Esophagus squamous epithelium (tissue), 5 donors: ENCODE results near the gene SPEF2. TPM values are rescaled to one million over a fixed set of nuclear protein-coding genes. Genes with fewer than 3 reads are reported as not detected.

Experiments
- DNase-seq: peaks from one replicate; lab custom pipeline; 2025; lab: John Stamatoyannopoulos, UW
- H3K27ac ChIP-seq, 4 donors: fragments of 200-600 bp; sonication (generic); one replicate each; pipeline ENCODE4 v1.5.1; 2016 to 2019; ENCODE audit warnings: mild to moderate bottlenecking in 1 of 4
- H3K27me3 ChIP-seq, 4 donors: fragments of 200-600 bp; sonication (generic); 1 replicate in 3 of 4; 2 replicates in 1 of 4; pipeline versions ENCODE4 v1.5.1 to v1.6.0; 2017 to 2021; ENCODE audit warnings: antibody characterized with exemption in 1 of 4
- H3K36me3 ChIP-seq, 3 donors: fragments of 200-600 bp; sonication (generic); one replicate each; pipeline ENCODE4 v1.5.1; 2016 to 2019
- H3K4me1 ChIP-seq, 3 donors: fragments of 200-600 bp; sonication (generic); one replicate each; pipeline ENCODE4 v1.5.1; 2017 to 2019
- H3K4me3 ChIP-seq, 4 donors: fragments of 200-600 bp; sonication (generic); 1 replicate in 3 of 4; 2 replicates in 1 of 4; pipeline ENCODE4 v1.5.1; 2016 to 2019; ENCODE audit warnings: mild to moderate bottlenecking in 2 of 4, moderate library complexity in 1 of 4
- H3K9me3 ChIP-seq, 3 donors: fragments of 200-600 bp; sonication (generic); one replicate each; pipeline ENCODE4 v1.5.1; 2016 to 2019
- CTCF ChIP-seq, 6 experiments: fragments of 450-650 bp in 4 of 6; fragments of 200-600 bp in 2 of 6; sonication (generic) in 2 of 6; IDR thresholded peaks; one replicate each; pipeline ENCODE4 v1.5.1; 2016 to 2019; ENCODE audit warnings: antibody characterized with exemption in 6 of 6, mild to moderate bottlenecking in 4 of 6, moderate library complexity in 4 of 6
- POLR2A ChIP-seq, 4 donors: fragments of 450-650 bp; IDR thresholded peaks; one replicate each; pipeline ENCODE4 v1.6.1; 2017; ENCODE audit warnings: antibody characterized with exemption in 4 of 4, mild to moderate bottlenecking in 4 of 4, moderate library complexity in 3 of 4
- WGBS, 2 donors: methylation state at CpG; one replicate each; pipeline ENCODE4 v1.1.5; 2018; 5-methylcytosine and 5-hydroxymethylcytosine counted together
- intact Hi-C: fragments of 100-400 bp; cut with DNase I; formaldehyde crosslinking; loops from one replicate; pipeline ENCODE4 v1.15.0; 2022
- total RNA-seq, 4 donors: library from RNA; depleted of rRNA; stranded (reverse); fragments of >200 nt; gene quantifications; one replicate each; pipeline ENCODE4 v1.1.0, GENCODE V29; 2016
- donor health status: DM: yes; HTN: yes; CAD: no.

SPEF2 gene
- total RNA-seq, 4 donors from 2014 or later = 1.2 to 6.1 (median 3.0) TPM

- intact Hi-C loops = no loop called here
- no peak for TF ChIP-seq POLR2A (IDR thresholded peaks at IDR 0.05)
- TF ChIP-seq CTCF (IDR thresholded peaks at IDR 0.05) = no peak
Measured at GRCh38 chr5:35761541-35761940, 143.9 kb downstream of the SPEF2 start.

GRCh38 chr5:35762368-35762767 is 144.7 kb downstream of the SPEF2 start:
- no peaks in the 10 kb centered on the region for H3K9me3 ChIP-seq
- no peak for DNase-seq
- no peaks in the 10 kb centered on the region for H3K36me3 ChIP-seq
- H3K4me3 ChIP-seq = no peak overlapping the region
- intact Hi-C loops = no loop called here
- no peak overlapping the region for H3K27ac ChIP-seq
- H3K4me1 ChIP-seq = no peaks in the 10 kb centered on the region
- no peaks in the 10 kb centered on the region for H3K27me3 ChIP-seq
- 61 to 79% methylated on average over 3 of the region's 3 CpGs for WGBS, 2 donors
- TF ChIP-seq CTCF (IDR thresholded peaks at IDR 0.05) = no peak
- TF ChIP-seq POLR2A (IDR thresholded peaks at IDR 0.05) = no peak

More at GRCh38 chr5:35761541-35761940, 143.9 kb downstream of the SPEF2 start:
- Histone ChIP-seq H3K36me3 (no peaks in the 10 kb centered on the region), H3K27ac (no peak overlapping the region), H3K4me1 (no peaks in the 10 kb centered on the region), H3K4me3 (no peak overlapping the region), H3K9me3 (no peaks in the 10 kb centered on the region), H3K27me3 (no peaks in the 10 kb centered on the region)
- DNase-seq = no peak
- WGBS, 2 donors = 75% methylated on average over 3 to 4 of the region's 4 CpGs

GRCh38 chr5:35765921-35766320 is 148.3 kb downstream of the SPEF2 start:
- H3K36me3 ChIP-seq = no peaks in the 10 kb centered on the region
- H3K27me3 ChIP-seq = no peaks in the 10 kb centered on the region
- no peak overlapping the region for H3K27ac ChIP-seq
- no peaks in the 10 kb centered on the region for H3K9me3 ChIP-seq
- H3K4me1 ChIP-seq = no peaks in the 10 kb centered on the region
- TF ChIP-seq CTCF (IDR thresholded peaks at IDR 0.05) (no peak), POLR2A (IDR thresholded peaks at IDR 0.05) (no peak)
- no peak overlapping the region for H3K4me3 ChIP-seq
- WGBS, 2 donors = 36 to 45% methylated on average over 1 of the region's 1 CpG
- intact Hi-C loops = no loop called here
- no peak for DNase-seq

GRCh38 chr5:35771300-35771699 is 153.6 kb downstream of the SPEF2 start:
- Histone ChIP-seq H3K4me1 (no peaks in the 10 kb centered on the region), H3K27ac (no peak overlapping the region), H3K27me3 (no peaks in the 10 kb centered on the region), H3K9me3 (no peaks in the 10 kb centered on the region), H3K4me3 (no peak overlapping the region), H3K36me3 (no peaks in the 10 kb centered on the region)
- intact Hi-C loops = no loop called here
- no peak for DNase-seq
- 58% methylated on average over 6 of the region's 6 CpGs for WGBS, 2 donors
- TF ChIP-seq POLR2A (IDR thresholded peaks at IDR 0.05) (no peak), CTCF (IDR thresholded peaks at IDR 0.05) (no peak)

GRCh38 chr5:35771839-35772238 is 154.2 kb downstream of the SPEF2 start:
- Histone ChIP-seq H3K4me3 (no peak overlapping the region), H3K36me3 (no peaks in the 10 kb centered on the region), H3K27ac (no peak overlapping the region), H3K9me3 (no peaks in the 10 kb centered on the region), H3K27me3 (no peaks in the 10 kb centered on the region), H3K4me1 (no peaks in the 10 kb centered on the region)
- DNase-seq = no peak
- no peak for TF ChIP-seq CTCF (IDR thresholded peaks at IDR 0.05)
- TF ChIP-seq POLR2A (IDR thresholded peaks at IDR 0.05) = no peak
- WGBS, 2 donors = 38 to 63% methylated on average over 2 of the region's 2 CpGs
- intact Hi-C loops = no loop called here
